SK-N-SH (cell line): ENCODE results near the gene CCDC167. TPM values are rescaled to one million over a fixed set of nuclear protein-coding genes. Genes with fewer than 3 reads are reported as not detected.

Source experiments
- CTCF ChIA-PET: fragments of 300-600, 350-600 bp; formaldehyde crosslinking; extraction: SDS; loops from one replicate; lab custom pipeline; 2021; lab: Yijun Ruan, JAX
- POLR2A ChIA-PET: fragments of 350-600 bp; sonication (Branson Sonifier 250); formaldehyde crosslinking; extraction: SDS; loops from one replicate; lab custom pipeline; 2020; ENCODE audit warnings: antibody characterized with exemption, inconsistent platforms; lab: Yijun Ruan, JAX
- DNase-seq: peaks from one replicate; pipeline ENCODE4 v3.0.0; 2012
- H2AFZ ChIP-seq: fragments of 200-600 bp; sonication (generic); 2 replicates; pipeline ENCODE4 v1.8.1; 2016; ENCODE audit warnings: antibody characterized with exemption, mild to moderate bottlenecking, low read depth
- H3F3A ChIP-seq: fragments of 200-600 bp; sonication (generic); replicated peaks from 2 replicates; pipeline ENCODE3; 2016; ENCODE audit warnings: antibody characterized with exemption, mild to moderate bottlenecking; ENCODE audit not compliant: insufficient read depth
- H3K27ac ChIP-seq, 2 experiments: fragments of 200-500 bp in 1 of 2; fragments of 200-600 bp in 1 of 2; sonication (Bioruptor generic) in 1 of 2; sonication (generic), shearing (Covaris generic) in 1 of 2; 2 replicates each; pipeline versions ENCODE4 v1.5.1 to v1.6.1; 2014 to 2016; ENCODE audit warnings: low read depth in 2 of 2, inconsistent platforms in 1 of 2, low read length in 1 of 2, mild to moderate bottlenecking in 1 of 2, mixed read lengths in 1 of 2
- H3K27me3 ChIP-seq: fragments of 200-600 bp; sonication (generic), shearing (Covaris generic); 2 replicates; pipeline ENCODE4 v1.6.1; 2016; ENCODE audit warnings: mixed run types; ENCODE audit not compliant: insufficient read depth
- H3K36me3 ChIP-seq, 2 experiments: fragments of 200-500 bp in 1 of 2; fragments of 200-600 bp in 1 of 2; sonication (Bioruptor generic) in 1 of 2; sonication (generic) in 1 of 2; replicated peaks in 1 of 2; 2 replicates each; pipeline versions ENCODE3 to v1.5.1; 2014 to 2016; ENCODE audit warnings: low read length in 1 of 2, mild to moderate bottlenecking in 1 of 2; ENCODE audit not compliant: insufficient read depth in 2 of 2, control insufficient read depth in 1 of 2
- H3K4me1 ChIP-seq, 2 experiments: fragments of 200-500 bp in 1 of 2; fragments of 200-600 bp in 1 of 2; sonication (Bioruptor generic) in 1 of 2; sonication (generic), shearing (Covaris generic) in 1 of 2; 2 replicates each; pipeline versions ENCODE4 v1.5.1 to v1.6.1; 2014 to 2016; ENCODE audit warnings: low read depth in 1 of 2, low read length in 1 of 2, mixed run types in 1 of 2; ENCODE audit not compliant: insufficient read depth in 2 of 2, control insufficient read depth in 1 of 2
- H3K4me2 ChIP-seq: fragments of 200-600 bp; sonication (generic), shearing (Covaris generic); 2 replicates; pipeline ENCODE4 v1.6.1; 2017; ENCODE audit warnings: mixed run types
- H3K4me3 ChIP-seq, 2 experiments: fragments of 200-500 bp in 1 of 2; fragments of 200-600 bp in 1 of 2; sonication (Bioruptor generic) in 1 of 2; sonication (generic), shearing (Covaris generic) in 1 of 2; 2 replicates each; pipeline versions ENCODE4 v1.5.1 to v1.8.1; 2014 to 2016; ENCODE audit warnings: low read depth in 2 of 2, inconsistent platforms in 1 of 2, low read length in 1 of 2, mild to moderate bottlenecking in 1 of 2, mixed read lengths in 1 of 2, moderate library complexity in 1 of 2
- H3K79me2 ChIP-seq: fragments of 200-600 bp; sonication (generic); 2 replicates; pipeline ENCODE4 v1.8.1; 2017; ENCODE audit warnings: mild to moderate bottlenecking; ENCODE audit not compliant: insufficient read depth
- H3K9ac ChIP-seq: fragments of 200-600 bp; sonication (generic); 2 replicates; pipeline ENCODE4 v1.6.1; 2017; ENCODE audit warnings: mixed run types
- H3K9me2 ChIP-seq: fragments of 200-600 bp; sonication (generic); 2 replicates; pipeline ENCODE4 v1.6.1; 2017; ENCODE audit warnings: mixed run types
- H3K9me3 ChIP-seq: fragments of 200-600 bp; sonication (generic); 2 replicates; pipeline ENCODE4 v1.6.1; 2017; ENCODE audit warnings: mixed run types, mild to moderate bottlenecking, moderate library complexity
- H4K20me1 ChIP-seq: fragments of 200-600 bp; sonication (generic); 2 replicates; pipeline ENCODE4 v1.6.1; 2017; ENCODE audit warnings: mild to moderate bottlenecking, mixed run types; ENCODE audit not compliant: insufficient read depth
- CTCF ChIP-seq: fragments of 200-600 bp; sonication (generic); IDR thresholded peaks from 2 replicates; pipeline ENCODE4 v1.6.1; 2017; ENCODE audit warnings: antibody characterized with exemption, mild to moderate bottlenecking, moderate library complexity
- FOXJ3 ChIP-seq: sonication (generic); formaldehyde crosslinking; IDR thresholded peaks from 2 replicates; pipeline ENCODE4 v1.5.1; 2020; ENCODE audit warnings: mild to moderate bottlenecking, missing genetic modification reagents
- GABPA ChIP-seq: IDR thresholded peaks from 2 replicates; pipeline ENCODE4 v1.4.0; 2012; ENCODE audit warnings: low read depth, mild to moderate bottlenecking
- MAX ChIP-seq: IDR thresholded peaks from 2 replicates; pipeline ENCODE4 v1.4.0; 2012; ENCODE audit warnings: low read depth
- MEF2A ChIP-seq: IDR thresholded peaks from 2 replicates; pipeline ENCODE4 v1.4.0; 2012; ENCODE audit warnings: low read depth, borderline replicate concordance
- MXI1 ChIP-seq: IDR thresholded peaks from 2 replicates; pipeline ENCODE4 v1.6.1; 2012; ENCODE audit warnings: mild to moderate bottlenecking, low read depth, low read length, improper control_type of control experiment
- RAD21 ChIP-seq: IDR thresholded peaks from 2 replicates; pipeline ENCODE4 v1.6.1; 2012; ENCODE audit warnings: mild to moderate bottlenecking, low read length
- REST ChIP-seq: IDR thresholded peaks from 2 replicates; pipeline ENCODE4 v1.6.1; 2012; ENCODE audit warnings: mild to moderate bottlenecking, low read depth, low read length, moderate library complexity
- TAF1 ChIP-seq: IDR thresholded peaks from 2 replicates; pipeline ENCODE4 v1.6.1; 2012; ENCODE audit warnings: low read depth, mild to moderate bottlenecking, low read length, moderate library complexity, borderline replicate concordance
- TEAD4 ChIP-seq: IDR thresholded peaks from 2 replicates; pipeline ENCODE4 v1.4.0; 2012; ENCODE audit warnings: mild to moderate bottlenecking, borderline replicate concordance; ENCODE audit not compliant: insufficient read depth
- USF1 ChIP-seq: IDR thresholded peaks from 2 replicates; pipeline ENCODE4 v1.4.0; 2012; ENCODE audit warnings: low read depth, borderline replicate concordance
- USF2 ChIP-seq: fragments of 150-350 bp; IDR thresholded peaks from 2 replicates; pipeline ENCODE4 v1.6.1; 2017; ENCODE audit warnings: antibody characterized with exemption, low read length, low read depth, borderline replicate concordance
- WGBS: methylation state at CpG from one replicate; pipeline ENCODE4 v1.1.6; 2017; ENCODE audit warnings: low lambda C conversion rate; 5-methylcytosine and 5-hydroxymethylcytosine counted together
- polyA plus RNA-seq, 3 experiments: library from polyadenylated mRNA; depleted of rRNA; stranded (reverse); fragments of >200 nt; gene quantifications; 2 replicates each; pipeline ENCODE4 v1.2.3, GENCODE V29; 2012

CCDC167 gene
- polyA plus RNA-seq, 1 of the 3 experiments (the other 2 are of a cell fraction) = 49.1 TPM

GRCh38 chr6:37496951-37497885, 2.5 kb downstream of the CCDC167 start:
- Histone ChIP-seq H3K36me3 (no peaks in the 10 kb centered on the region), H3K27ac (peak overlapping the region in 1 of 2 experiments; percentile 86; a peak in 2 of 4 replicates), H3K9me2 (no peaks in the 10 kb centered on the region), H3K4me2 (no peak overlapping the region), H4K20me1 (no peaks in the 10 kb centered on the region), H2AFZ (no peak overlapping the region), H3F3A (no peaks in the 10 kb centered on the region), H3K79me2 (peaks cover 8% of the 10 kb centered on the region; the same call in 1 of the 2 replicates), H3K4me3 (no peak overlapping the region), H3K9me3 (no peaks in the 10 kb centered on the region), H3K4me1 (peaks cover 5 to 42% of the 10 kb centered on the region in 2 experiments; a peak in 3 of 4 replicates), H3K9ac (no peak overlapping the region), H3K27me3 (no peaks in the 10 kb centered on the region)
- CTCF ChIA-PET = interaction anchor here (1.0 to 1.2 kb wide), 2 partner anchors 19 to 68 kb away, joined by 3 to 4 read pairs; no protein-coding TSS in a partner anchor
- POLR2A ChIA-PET = no interaction called here
- no peak for DNase-seq
- TF ChIP-seq USF1 (no peak), CTCF (no peak), MEF2A (no peak), FOXJ3 (CRISPR knock-in tag) (no peak), GABPA (no peak), TEAD4 (no peak), MAX (no peak), RAD21 (no peak), REST (no peak), TAF1 (no peak), MXI1 (no peak), USF2 (no peak)
- whole genome bisulfite sequencing = 92% methylated on average over 12 of the region's 13 CpGs
